Sigmoid colon (tissue), 7 donors: ENCODE measurements around the gene SULT1A1. TPM values are rescaled to one million over a fixed set of nuclear protein-coding genes. Genes with fewer than 3 reads are reported as not detected.
"Not testable (repeated sequence)": the region's sequence is repeated elsewhere in the genome, so short reads cannot be mapped to it uniquely, and the experiment has no call there.

Experiments used
- DNase-seq: peaks from one replicate; pipeline ENCODE4 v3.0.0-alpha.2; 2019
- H3K27ac ChIP-seq, 4 donors: fragments of 200-600 bp; sonication (generic); one replicate each; pipeline ENCODE4 v1.5.1; 2016 to 2019; ENCODE audit warnings: mild to moderate bottlenecking in 1 of 4
- H3K27me3 ChIP-seq, 3 donors: fragments of 200-600 bp; sonication (generic); one replicate each; pipeline ENCODE4 v1.5.1; 2019; ENCODE audit warnings: mild to moderate bottlenecking in 1 of 3
- H3K36me3 ChIP-seq, 4 donors: fragments of 200-600 bp; sonication (generic); one replicate each; pipeline ENCODE4 v1.5.1; 2016 to 2019
- H3K4me1 ChIP-seq, 4 donors: fragments of 200-600 bp; sonication (generic); one replicate each; pipeline ENCODE4 v1.5.1; 2017 to 2019
- H3K4me3 ChIP-seq, 4 donors: fragments of 200-600 bp; sonication (generic); one replicate each; pipeline ENCODE4 v1.5.1; 2017 to 2019; ENCODE audit warnings: mild to moderate bottlenecking in 2 of 4, moderate library complexity in 1 of 4
- H3K9me3 ChIP-seq, 4 donors: fragments of 200-600 bp in 3 of 4; sonication (generic) in 3 of 4; one replicate each; pipeline versions ENCODE4 v1.5.1 to v1.6.1; 2013 to 2019
- CTCF ChIP-seq, 4 experiments: fragments of 450-650 bp in 3 of 4; fragments of 200-600 bp in 1 of 4; IDR thresholded peaks; one replicate each; pipeline ENCODE4 v1.5.1; 2016 to 2019; ENCODE audit warnings: antibody characterized with exemption in 4 of 4, mild to moderate bottlenecking in 3 of 4, moderate library complexity in 2 of 4
- EP300 ChIP-seq, 4 donors: sonication (generic); formaldehyde crosslinking; IDR thresholded peaks; one replicate each; pipeline ENCODE4 v1.6.1; 2017; ENCODE audit warnings: antibody characterized with exemption in 4 of 4
- POLR2A ChIP-seq, 2 donors: fragments of 450-650 bp; IDR thresholded peaks; one replicate each; pipeline ENCODE4 v1.6.1; 2016; ENCODE audit warnings: antibody characterized with exemption in 2 of 2, mild to moderate bottlenecking in 2 of 2, moderate library complexity in 2 of 2
- POLR2AphosphoS5 ChIP-seq, 4 donors: sonication (generic); formaldehyde crosslinking; IDR thresholded peaks; one replicate each; pipeline ENCODE4 v1.6.1; 2017; ENCODE audit warnings: antibody characterized with exemption in 4 of 4
- WGBS, 2 donors: extraction: QIAGEN DNeasy Blood & Tissue Kit; methylation state at CpG; one replicate each; pipeline ENCODE4 v1.1.7; 2013; 5-methylcytosine and 5-hydroxymethylcytosine counted together
- intact Hi-C: fragments of 100-400 bp; cut with DNase I; formaldehyde crosslinking; loops from one replicate; pipeline ENCODE4 v1.15.1; 2023
- polyA plus RNA-seq, 3 donors: library from polyadenylated mRNA; stranded (reverse); fragments of 200-250 nt; gene quantifications; one replicate each; pipeline ENCODE4 v1.2.3, GENCODE V29; 2013
- total RNA-seq, 4 donors: library from RNA; depleted of rRNA; stranded (reverse); fragments of >200 nt; gene quantifications; one replicate each; pipeline ENCODE4 v1.1.0, GENCODE V29; 2016
- donor health status: healthy with polysubstance abuse.
- donor health status: Bipolar disorder and iron deficiency.
- donor health status: healthy.

Gene SULT1A1
- total and polyA plus RNA-seq, 7 donors, result 10.2 to 283 (median 27.7) TPM

DNA sequence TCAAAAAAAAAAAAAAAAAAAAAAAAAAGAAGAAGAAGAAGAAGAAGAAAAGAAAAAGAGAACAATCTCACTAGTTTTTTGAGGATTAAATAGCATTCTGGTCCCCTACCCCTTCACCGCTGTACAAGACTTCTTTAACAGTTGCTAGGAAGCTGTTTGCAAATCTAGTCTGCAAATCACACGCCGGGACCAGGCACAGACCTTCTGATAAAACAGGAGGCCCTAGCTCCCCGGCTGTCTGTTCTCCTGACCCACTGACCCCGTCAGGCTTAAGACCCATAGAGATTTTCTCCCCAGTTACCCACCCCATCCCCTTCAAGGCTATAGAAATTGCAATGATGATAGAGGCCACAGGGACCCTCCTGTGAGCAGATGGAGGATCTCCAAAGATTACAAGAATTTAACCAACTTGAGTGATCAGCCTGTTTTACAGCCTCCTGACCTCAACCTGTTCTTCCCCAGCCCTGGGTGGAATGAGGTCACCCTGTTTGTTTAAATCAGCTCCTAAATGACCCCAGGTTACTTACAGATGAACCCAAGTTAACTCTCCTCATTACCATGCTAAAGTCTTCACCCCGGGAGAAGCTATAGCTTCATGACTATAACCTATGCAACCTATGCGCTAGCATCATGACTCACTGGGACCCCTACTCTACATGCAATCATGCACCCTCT, 11.8 kb upstream of the SULT1A1 start:
- H3K4me3 ChIP-seq, result no peak overlapping the region
- intact Hi-C loops, result no loop called here
- no peaks in the 10 kb centered on the region for H3K27me3 ChIP-seq
- no peak for TF ChIP-seq CTCF (IDR thresholded peaks at IDR 0.05)
- no peak for TF ChIP-seq POLR2AphosphoS5 (IDR thresholded peaks at IDR 0.05)
- no peak for TF ChIP-seq EP300 (IDR thresholded peaks at IDR 0.05)
- no peak for TF ChIP-seq POLR2A (IDR thresholded peaks at IDR 0.05)
- no peak for DNase-seq
- 74 to 82% methylated on average over 7 of the region's 7 CpGs for WGBS, 2 donors
- H3K9me3 ChIP-seq, result no peaks in the 10 kb centered on the region
- no peaks in the 10 kb centered on the region for H3K36me3 ChIP-seq
- H3K27ac ChIP-seq, result no peak overlapping the region
- peaks cover 0 to 11% (median 9%) of the 10 kb centered on the region in 4 donors for H3K4me1 ChIP-seq

- H3K27ac ChIP-seq, H3K9me3 ChIP-seq, intact Hi-C loops, H3K4me3 ChIP-seq, H3K36me3 ChIP-seq, H3K27me3 ChIP-seq, DNase-seq: not testable (repeated sequence)
- WGBS, 2 donors, result 89% methylated on average over 1 of the region's 1 CpG
- peaks cover 0 to 11% (median 9%) of the 10 kb centered on the region in 4 donors for H3K4me1 ChIP-seq
Observed at GRCh38 chr16:28620316-28620715, 10.5 kb upstream of the SULT1A1 start.

DNA sequence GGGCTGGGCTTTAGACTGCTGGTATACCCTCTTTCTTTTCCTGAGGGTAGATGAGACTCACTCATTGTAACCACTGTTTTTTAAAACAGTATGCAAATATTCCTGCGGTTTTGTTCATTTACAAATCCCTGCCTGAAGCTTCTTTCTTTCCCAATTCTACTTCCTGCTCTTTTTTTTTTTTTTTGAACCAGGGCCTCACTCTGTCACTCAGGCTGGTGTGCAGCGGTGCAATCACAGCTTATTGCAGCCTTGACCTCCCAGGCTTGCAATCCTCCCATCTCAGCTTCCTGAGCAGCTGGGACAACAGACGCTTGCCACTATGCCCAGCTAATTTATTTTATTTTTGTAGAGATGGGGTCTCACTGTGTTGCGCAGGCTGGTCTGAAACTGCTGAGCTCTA, 8.0 kb upstream of the SULT1A1 start:
- Histone ChIP-seq H3K36me3 (no peaks in the 10 kb centered on the region), H3K27ac (no peak overlapping the region), H3K4me3 (no peak overlapping the region), H3K9me3 (no peaks in the 10 kb centered on the region), H3K27me3 (peaks cover 0 to 3% (median 0%) of the 10 kb centered on the region in 3 donors), H3K4me1 (peaks cover 0 to 4% (median 1%) of the 10 kb centered on the region in 4 donors)
- TF ChIP-seq POLR2A (IDR thresholded peaks at IDR 0.05), result no peak
- no peak for TF ChIP-seq EP300 (IDR thresholded peaks at IDR 0.05)
- no peak for TF ChIP-seq POLR2AphosphoS5 (IDR thresholded peaks at IDR 0.05)
- TF ChIP-seq CTCF (IDR thresholded peaks at IDR 0.05), result no peak
- intact Hi-C loops, result no loop called here
- WGBS, 2 donors, result 66 to 73% methylated on average over 4 of the region's 4 CpGs
- no peak for DNase-seq

GRCh38 chr16:28616636-28617035, 6.8 kb upstream of the SULT1A1 start:
- 77 to 86% methylated on average over 7 of the region's 7 CpGs for WGBS, 2 donors
- TF ChIP-seq POLR2AphosphoS5 (IDR thresholded peaks at IDR 0.05) (no peak), POLR2A (IDR thresholded peaks at IDR 0.05) (no peak), EP300 (IDR thresholded peaks at IDR 0.05) (no peak), CTCF (IDR thresholded peaks at IDR 0.05) (no peak)
- DNase-seq, result no peak
- Histone ChIP-seq H3K4me3 (no peak overlapping the region), H3K27me3 (peaks cover 0 to 3% (median 0%) of the 10 kb centered on the region in 3 donors), H3K4me1 (no peaks in the 10 kb centered on the region), H3K27ac (no peak overlapping the region), H3K9me3 (no peaks in the 10 kb centered on the region), H3K36me3 (no peaks in the 10 kb centered on the region)
- intact Hi-C loops, result no loop called here

DNA sequence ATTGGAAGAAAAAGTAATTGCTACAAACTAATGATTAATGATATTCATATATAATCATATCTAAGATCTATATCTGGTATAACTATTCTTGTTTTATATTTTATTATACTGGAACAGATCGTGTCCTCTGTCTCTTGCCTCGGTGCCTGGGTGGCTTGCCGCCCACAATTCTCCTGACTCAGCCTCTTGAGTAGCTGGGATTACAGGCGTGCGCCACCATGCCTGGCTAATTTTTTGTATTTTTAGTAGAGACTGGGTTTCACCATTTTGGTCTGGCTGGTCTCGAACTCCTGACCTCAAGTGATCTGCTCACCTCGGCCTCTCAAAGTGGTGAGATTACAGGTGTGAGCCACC, 6.4 kb upstream of the SULT1A1 start:
- H3K9me3 ChIP-seq, intact Hi-C loops, H3K4me3 ChIP-seq, DNase-seq, H3K27ac ChIP-seq, H3K27me3 ChIP-seq, H3K36me3 ChIP-seq, H3K4me1 ChIP-seq: not testable (repeated sequence)
- 82 to 90% methylated on average over 7 of the region's 7 CpGs for WGBS, 2 donors
